ENCODE data around the gene ELMO1.

The ELMO1 gene

GRCh38 chr7:37390114-37390513 lies 58.5 kb downstream of the ELMO1 start:
- Histone ChIP-seq H2AFZ (ENCODE audit: low read depth, low read length) (no peak overlapping the region), H4K20me1 (ENCODE audit: insufficient read depth, low read length) (no peaks in the 10 kb centered on the region), H3K4me3 (ENCODE audit: low read depth in 1 of 2, low read length in 2 of 2) (no peak overlapping the region), H3K27me3 (ENCODE audit: insufficient read depth, low read length, poor library complexity) (peaks cover 7% of the 10 kb centered on the region), H3K27ac (ENCODE audit: low read length) (no peak overlapping the region), H3K9ac (ENCODE audit: low read depth, low read length) (no peak overlapping the region), H3K36me3 (ENCODE audit: insufficient read depth, low read length) (no peaks in the 10 kb centered on the region), H3K4me2 (ENCODE audit: insufficient read depth, low read length) (no peak overlapping the region), H3K9me3 (ENCODE audit: insufficient read depth, low read length, severe bottlenecking) (no peaks in the 10 kb centered on the region), H3K79me2 (ENCODE audit: insufficient read depth, low read length) (no peaks in the 10 kb centered on the region), H3K4me1 (ENCODE audit: insufficient read depth, low read length) (no peaks in the 10 kb centered on the region)
- TF ChIP-seq EZH2 (IDR thresholded peaks at IDR 0.05; ENCODE audit: borderline replicate concordance, low read depth, low read length, severe bottlenecking) (no peak), CTCF (IDR thresholded peaks at IDR 0.05; ENCODE audit: borderline replicate concordance, extremely low read depth, low read length, poor library complexity, severe bottlenecking) (no peak)
- DNase-seq (no peak), ATAC-seq (ENCODE audit: insufficient read depth, low read depth) (no peak)

DNA sequence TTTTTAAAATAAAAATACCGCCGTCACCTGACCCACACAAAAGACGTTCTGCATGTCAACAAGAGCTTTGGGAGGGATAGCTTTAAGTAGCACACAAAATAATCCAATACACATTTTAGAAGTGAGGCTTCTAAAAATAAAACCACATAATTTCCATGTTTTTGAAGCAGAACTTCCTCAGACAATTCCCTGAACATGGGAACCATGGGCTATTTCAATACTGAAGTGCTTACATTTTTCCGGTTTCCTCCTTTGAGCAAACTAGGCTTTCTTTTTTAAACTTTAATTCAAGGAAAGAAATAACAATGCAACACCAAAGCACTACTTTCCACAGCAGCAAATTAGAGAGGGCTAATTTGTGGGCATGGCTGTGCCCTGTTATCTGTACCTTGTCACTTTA lies 59.9 kb downstream of the ELMO1 start:
- H3K79me2 ChIP-seq (ENCODE audit: insufficient read depth, low read length), result no peaks in the 10 kb centered on the region
- TF ChIP-seq EZH2 (IDR thresholded peaks at IDR 0.05; ENCODE audit: borderline replicate concordance, low read depth, low read length, severe bottlenecking) (no peak), CTCF (IDR thresholded peaks at IDR 0.05; ENCODE audit: borderline replicate concordance, extremely low read depth, low read length, poor library complexity, severe bottlenecking) (no peak)
- no peaks in the 10 kb centered on the region for H3K4me1 ChIP-seq (ENCODE audit: insufficient read depth, low read length)
- no peaks in the 10 kb centered on the region for H3K9me3 ChIP-seq (ENCODE audit: insufficient read depth, low read length, severe bottlenecking)
- H4K20me1 ChIP-seq (ENCODE audit: insufficient read depth, low read length), result no peaks in the 10 kb centered on the region
- H2AFZ ChIP-seq (ENCODE audit: low read depth, low read length), result no peak overlapping the region
- no peak overlapping the region for H3K9ac ChIP-seq (ENCODE audit: low read depth, low read length)
- no peak overlapping the region for H3K27ac ChIP-seq (ENCODE audit: low read length)
- no peak overlapping the region for H3K4me3 ChIP-seq (ENCODE audit: low read depth in 1 of 2, low read length in 2 of 2)
- DNase-seq (no peak), ATAC-seq (ENCODE audit: insufficient read depth, low read depth) (no peak)
- H3K4me2 ChIP-seq (ENCODE audit: insufficient read depth, low read length), result no peak overlapping the region
- peaks cover 5% of the 10 kb centered on the region for H3K27me3 ChIP-seq (ENCODE audit: insufficient read depth, low read length, poor library complexity)
- H3K36me3 ChIP-seq (ENCODE audit: insufficient read depth, low read length), result no peaks in the 10 kb centered on the region

DNA sequence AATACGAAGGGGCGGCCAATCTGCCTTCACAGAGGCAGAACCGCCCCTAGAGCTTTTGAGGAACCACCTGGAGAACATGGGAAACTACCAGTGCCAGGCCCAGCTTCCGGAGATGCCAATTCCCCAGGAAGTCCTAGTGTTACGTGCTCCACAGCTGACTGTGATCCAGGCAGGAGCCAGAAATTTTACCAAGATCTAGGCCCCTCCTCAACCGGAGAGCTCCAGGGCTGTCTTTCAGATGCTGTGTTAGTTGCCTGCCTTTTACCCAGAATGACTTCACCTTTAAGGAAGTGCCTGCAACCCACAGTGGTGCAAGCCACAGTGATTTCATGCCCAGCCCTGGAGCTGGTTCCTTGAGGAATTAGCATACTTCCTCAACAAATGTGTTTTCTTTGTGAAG lies 62.9 kb downstream of the ELMO1 start:
- no peaks in the 10 kb centered on the region for H3K9me3 ChIP-seq (ENCODE audit: insufficient read depth, low read length, severe bottlenecking)
- TF ChIP-seq EZH2 (IDR thresholded peaks at IDR 0.05; ENCODE audit: borderline replicate concordance, low read depth, low read length, severe bottlenecking) (no peak), CTCF (IDR thresholded peaks at IDR 0.05; ENCODE audit: borderline replicate concordance, extremely low read depth, low read length, poor library complexity, severe bottlenecking) (no peak)

GRCh38 chr7:37382546-37383088 lies 66.0 kb downstream of the ELMO1 start:
- H4K20me1 ChIP-seq (ENCODE audit: insufficient read depth, low read length), result no peaks in the 10 kb centered on the region
- no peak overlapping the region for H3K27ac ChIP-seq (ENCODE audit: low read length)
- H3K79me2 ChIP-seq (ENCODE audit: insufficient read depth, low read length), result no peaks in the 10 kb centered on the region
- no peak overlapping the region for H2AFZ ChIP-seq (ENCODE audit: low read depth, low read length)
- H3K27me3 ChIP-seq (ENCODE audit: insufficient read depth, low read length, poor library complexity), result no peaks in the 10 kb centered on the region
- no peak for ATAC-seq (ENCODE audit: insufficient read depth, low read depth)
- H3K4me2 ChIP-seq (ENCODE audit: insufficient read depth, low read length), result no peak overlapping the region
- no peaks in the 10 kb centered on the region for H3K4me1 ChIP-seq (ENCODE audit: insufficient read depth, low read length)
- no peak overlapping the region for H3K9ac ChIP-seq (ENCODE audit: low read depth, low read length)
- DNase-seq, result no peak
- no peaks in the 10 kb centered on the region for H3K36me3 ChIP-seq (ENCODE audit: insufficient read depth, low read length)
- no peak overlapping the region for H3K4me3 ChIP-seq (ENCODE audit: low read depth in 1 of 2, low read length in 2 of 2)
- H3K9me3 ChIP-seq (ENCODE audit: insufficient read depth, low read length, severe bottlenecking), result no peaks in the 10 kb centered on the region
- TF ChIP-seq EZH2 (IDR thresholded peaks at IDR 0.05; ENCODE audit: borderline replicate concordance, low read depth, low read length, severe bottlenecking) (no peak), CTCF (IDR thresholded peaks at IDR 0.05; ENCODE audit: borderline replicate concordance, extremely low read depth, low read length, poor library complexity, severe bottlenecking) (no peak)

More for the DNA sequence above, 62.9 kb downstream of the ELMO1 start:
- Histone ChIP-seq H3K79me2 (ENCODE audit: insufficient read depth, low read length) (no peaks in the 10 kb centered on the region), H3K27ac (ENCODE audit: low read length) (no peak overlapping the region), H3K9ac (ENCODE audit: low read depth, low read length) (no peak overlapping the region), H3K36me3 (ENCODE audit: insufficient read depth, low read length) (no peaks in the 10 kb centered on the region), H2AFZ (ENCODE audit: low read depth, low read length) (no peak overlapping the region), H3K4me1 (ENCODE audit: insufficient read depth, low read length) (no peaks in the 10 kb centered on the region), H4K20me1 (ENCODE audit: insufficient read depth, low read length) (no peaks in the 10 kb centered on the region), H3K4me3 (ENCODE audit: low read depth in 1 of 2, low read length in 2 of 2) (no peak overlapping the region), H3K4me2 (ENCODE audit: insufficient read depth, low read length) (no peak overlapping the region), H3K27me3 (ENCODE audit: insufficient read depth, low read length, poor library complexity) (peaks cover 5% of the 10 kb centered on the region)
- DNase-seq (no peak), ATAC-seq (ENCODE audit: insufficient read depth, low read depth) (no peak)

Data from DND-41 (cell line).